Measurements from ENCODE around the gene OAS3.

DNA sequence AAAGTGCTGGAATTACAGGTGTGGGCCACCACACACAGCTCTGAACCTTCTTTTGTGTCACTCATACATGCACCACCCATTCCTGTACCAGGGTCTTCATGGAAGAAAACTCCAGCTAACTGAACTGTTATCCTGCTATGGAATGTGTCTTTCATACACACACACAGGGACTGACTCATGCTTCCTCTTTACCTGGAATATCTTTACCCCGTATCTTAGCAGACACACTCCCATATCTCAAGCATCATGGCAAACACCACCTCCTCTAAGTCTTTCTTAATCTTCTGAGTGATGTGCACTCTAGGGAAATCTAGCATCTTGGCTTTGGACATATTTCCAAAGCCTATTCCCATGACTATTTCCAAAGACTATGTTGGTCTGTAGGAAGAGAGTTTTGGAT lies 83.2 kb downstream of the OAS3 start:
- TF ChIP-seq, protein P1, sequence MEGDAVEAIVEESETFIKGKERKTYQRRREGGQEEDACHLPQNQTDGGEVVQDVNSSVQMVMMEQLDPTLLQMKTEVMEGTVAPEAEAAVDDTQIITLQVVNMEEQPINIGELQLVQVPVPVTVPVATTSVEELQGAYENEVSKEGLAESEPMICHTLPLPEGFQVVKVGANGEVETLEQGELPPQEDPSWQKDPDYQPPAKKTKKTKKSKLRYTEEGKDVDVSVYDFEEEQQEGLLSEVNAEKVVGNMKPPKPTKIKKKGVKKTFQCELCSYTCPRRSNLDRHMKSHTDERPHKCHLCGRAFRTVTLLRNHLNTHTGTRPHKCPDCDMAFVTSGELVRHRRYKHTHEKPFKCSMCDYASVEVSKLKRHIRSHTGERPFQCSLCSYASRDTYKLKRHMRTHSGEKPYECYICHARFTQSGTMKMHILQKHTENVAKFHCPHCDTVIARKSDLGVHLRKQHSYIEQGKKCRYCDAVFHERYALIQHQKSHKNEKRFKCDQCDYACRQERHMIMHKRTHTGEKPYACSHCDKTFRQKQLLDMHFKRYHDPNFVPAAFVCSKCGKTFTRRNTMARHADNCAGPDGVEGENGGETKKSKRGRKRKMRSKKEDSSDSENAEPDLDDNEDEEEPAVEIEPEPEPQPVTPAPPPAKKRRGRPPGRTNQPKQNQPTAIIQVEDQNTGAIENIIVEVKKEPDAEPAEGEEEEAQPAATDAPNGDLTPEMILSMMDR (IDR thresholded peaks at IDR 0.05): no peak
- TF ChIP-seq POLR2AphosphoS5 (IDR thresholded peaks at IDR 0.05; ENCODE audit: insufficient read depth in 1 of 2, low read depth in 1 of 2) (no peak), POLR2A (IDR thresholded peaks at IDR 0.05) (no peak)
